Measurements from ENCODE around the gene GLYATL1B.
A peak's percentile ranks its signal among the peaks of the same experiment; 100 is the strongest.
"Not testable (repeated sequence)": the region's sequence is repeated elsewhere in the genome, so short reads cannot be mapped to it uniquely, and the experiment has no call there.

Gene GLYATL1B

GRCh38 chr11:59076876-59077571, 9.1 kb upstream of the GLYATL1B start:
- in situ Hi-C loops (cut with HindIII; ENCODE audit: low pct_unique_long_range_greater_than_20kb, low sequenced_read_pairs), result no loop called here
- no peak for DNase-seq (ENCODE audit: low read depth in 1 of 2, low spot score in 1 of 2)
- TF ChIP-seq JUND (IDR thresholded peaks at IDR 0.05; ENCODE audit: low read depth), result no peak

GRCh38 chr11:59078435-59078834, 7.7 kb upstream of the GLYATL1B start:
- no peak for TF ChIP-seq JUND (IDR thresholded peaks at IDR 0.05; ENCODE audit: low read depth)
- no peak for DNase-seq (ENCODE audit: low read depth in 1 of 2, low spot score in 1 of 2)
- in situ Hi-C loops (cut with HindIII; ENCODE audit: low pct_unique_long_range_greater_than_20kb, low sequenced_read_pairs), result no loop called here

GRCh38 chr11:59079086-59079485, 7.0 kb upstream of the GLYATL1B start:
- TF ChIP-seq JUND (IDR thresholded peaks at IDR 0.05; ENCODE audit: low read depth), result no peak
- in situ Hi-C loops (cut with HindIII; ENCODE audit: low pct_unique_long_range_greater_than_20kb, low sequenced_read_pairs), result no loop called here
- no peak for DNase-seq (ENCODE audit: low read depth in 1 of 2, low spot score in 1 of 2)

- DNase-seq (ENCODE audit: low read depth in 1 of 2, low spot score in 1 of 2); in situ Hi-C loops (cut with HindIII; ENCODE audit: low pct_unique_long_range_greater_than_20kb, low sequenced_read_pairs): not testable (repeated sequence)
Measured at GRCh38 chr11:59080421-59080820, 5.7 kb upstream of the GLYATL1B start.

GRCh38 chr11:59081430-59082020, 4.6 kb upstream of the GLYATL1B start:
- DNase-seq (ENCODE audit: low read depth in 1 of 2, low spot score in 1 of 2); in situ Hi-C loops (cut with HindIII; ENCODE audit: low pct_unique_long_range_greater_than_20kb, low sequenced_read_pairs): not testable (repeated sequence)

- in situ Hi-C loops (cut with HindIII; ENCODE audit: low pct_unique_long_range_greater_than_20kb, low sequenced_read_pairs), result no loop called here
- DNase-seq (ENCODE audit: low read depth in 1 of 2, low spot score in 1 of 2), result no peak
- TF ChIP-seq JUND (IDR thresholded peaks at IDR 0.05; ENCODE audit: low read depth), result no peak
Measured at GRCh38 chr11:59088162-59088561, 2.1 kb downstream of the GLYATL1B start.

- DNase-seq (ENCODE audit: low read depth in 1 of 2, low spot score in 1 of 2); in situ Hi-C loops (cut with HindIII; ENCODE audit: low pct_unique_long_range_greater_than_20kb, low sequenced_read_pairs): not testable (repeated sequence)
Measured at GRCh38 chr11:59093576-59093975, 7.5 kb downstream of the GLYATL1B start.

- in situ Hi-C loops (cut with HindIII; ENCODE audit: low pct_unique_long_range_greater_than_20kb, low sequenced_read_pairs); DNase-seq (ENCODE audit: low read depth in 1 of 2, low spot score in 1 of 2): not testable (repeated sequence)
Measured at GRCh38 chr11:59095225-59095624, 9.1 kb downstream of the GLYATL1B start.

GRCh38 chr11:59095972-59096575, 10.0 kb downstream of the GLYATL1B start:
- DNase-seq (ENCODE audit: low read depth in 1 of 2, low spot score in 1 of 2); in situ Hi-C loops (cut with HindIII; ENCODE audit: low pct_unique_long_range_greater_than_20kb, low sequenced_read_pairs): not testable (repeated sequence)

- no peak for TF ChIP-seq JUND (IDR thresholded peaks at IDR 0.05; ENCODE audit: low read depth)
- DNase-seq (ENCODE audit: low read depth in 1 of 2, low spot score in 1 of 2), result peak in 1 of 2 experiments; percentile 75
- in situ Hi-C loops (cut with HindIII; ENCODE audit: low pct_unique_long_range_greater_than_20kb, low sequenced_read_pairs), result no loop called here
Measured at GRCh38 chr11:59097113-59097708, 11.1 kb downstream of the GLYATL1B start.

GRCh38 chr11:59097938-59098337, 11.8 kb downstream of the GLYATL1B start:
- peak in 1 of 2 experiments; percentile 46 for DNase-seq (ENCODE audit: low read depth in 1 of 2, low spot score in 1 of 2)
- in situ Hi-C loops (cut with HindIII; ENCODE audit: low pct_unique_long_range_greater_than_20kb, low sequenced_read_pairs), result not testable (repeated sequence)

GRCh38 chr11:59102259-59102765, 16.2 kb downstream of the GLYATL1B start:
- no peak for TF ChIP-seq JUND (IDR thresholded peaks at IDR 0.05; ENCODE audit: low read depth)
- in situ Hi-C loops (cut with HindIII; ENCODE audit: low pct_unique_long_range_greater_than_20kb, low sequenced_read_pairs), result no loop called here
- DNase-seq (ENCODE audit: low read depth in 1 of 2, low spot score in 1 of 2), result peak; percentile 62 to 89

All from T47D (cell line).